Activated T-cell treated with anti-CD3 and anti-CD28 coated beads, Interleukin-2, amount 50 U/mL, for 72 hours (primary cell): ENCODE data around the gene ZNF175. TPM values are rescaled to one million over a fixed set of nuclear protein-coding genes. Genes with fewer than 3 reads are reported as not detected.
A peak's percentile ranks its signal among the peaks of the same experiment; 100 is the strongest.

Source experiments
- ATAC-seq, 2 donors: fragments of 150-1000 bp; cut with Tn5 transposase; replicated peaks in 1 of 2; 2 replicates each; pipeline ENCODE4 v1.10.0; 2021; ENCODE audit warnings: moderate library complexity in 2 of 2, mild to moderate bottlenecking in 1 of 2
- DNase-seq, 2 donors: peaks; one replicate each; pipeline ENCODE4 v3.0.0; 2021 to 2022; ENCODE audit warnings: mixed read lengths in 1 of 2
- H3K27ac Mint-ChIP-seq: one replicate; pipeline ENCODE4 v1.8.0; 2022; ENCODE audit warnings: mild to moderate bottlenecking, moderate library complexity, mixed read lengths
- H3K27me3 Mint-ChIP-seq: one replicate; pipeline ENCODE4 v1.8.0; 2022; ENCODE audit warnings: low read depth, mixed read lengths
- H3K36me3 Mint-ChIP-seq, 2 donors: one replicate each; pipeline ENCODE4 v1.8.0; 2022; ENCODE audit warnings: mixed read lengths in 2 of 2, mild to moderate bottlenecking in 1 of 2; ENCODE audit not compliant: insufficient read depth in 2 of 2
- H3K4me1 Mint-ChIP-seq: one replicate; pipeline ENCODE4 v1.8.0; 2022; ENCODE audit warnings: low read depth, mixed read lengths
- H3K4me3 Mint-ChIP-seq, 2 donors: one replicate each; pipeline ENCODE4 v1.8.0; 2022; ENCODE audit warnings: mild to moderate bottlenecking in 2 of 2, mixed read lengths in 2 of 2, moderate library complexity in 2 of 2
- H3K9me3 Mint-ChIP-seq, 2 donors: one replicate each; pipeline ENCODE4 v1.8.0; 2022; ENCODE audit warnings: mixed read lengths in 2 of 2
- total RNA-seq, 2 donors: library from RNA; stranded (reverse); gene quantifications; one replicate each; pipeline ENCODE4 v1.2.3, GENCODE V29; 2022

The ZNF175 gene
- 10 to 100 TPM; 11.1 to 13.3 TPM for total RNA-seq

- Mint-ChIP-seq H3K27ac (peak within 1 kb of the TSS; percentile 96), H3K27me3 (peaks cover 19% of the 10 kb centered on the region), H3K4me3 (peak within 1 kb of the TSS; percentile 99), H3K4me1 (peaks cover 33% of the 10 kb centered on the region), H3K36me3 (peaks cover 9 to 18% of the 10 kb centered on the region in 2 donors), H3K9me3 (no peaks in the 10 kb centered on the region)
- DNase-seq: peak; percentile 87
- peak; percentile 96 to 97 for ATAC-seq
These were observed at the start of gene ZNF175 for GRCh38 chr19:51570962-51571575. Gene ZNF175, plus strand, starts transcription at chr19:51571283. Its CDS starts 2,047 bp downstream, at chr19:51573330.

DNA sequence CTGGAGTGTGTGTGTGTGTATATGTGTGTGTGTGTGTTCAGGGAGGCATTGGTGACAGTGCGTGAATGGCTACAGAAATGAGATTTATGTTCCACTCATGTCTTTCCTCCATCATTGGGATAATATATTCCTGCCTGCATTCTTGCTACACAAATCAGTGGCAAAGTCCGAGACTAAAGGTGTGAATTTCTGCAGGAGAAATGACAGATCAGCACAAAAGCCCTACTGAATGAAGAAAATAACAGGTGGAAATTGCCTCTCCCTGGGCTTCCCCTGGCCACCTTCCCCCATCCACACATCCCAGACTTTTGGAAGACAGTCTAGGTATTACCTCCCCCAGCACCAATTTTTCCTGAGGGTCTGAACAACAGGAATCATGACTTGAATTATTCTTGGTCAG is 49.7 kb upstream of the ZNF175 start:
- no peaks in the 10 kb centered on the region for H3K4me1 Mint-ChIP-seq
- peaks cover 2% of the 10 kb centered on the region in 2 donors for H3K36me3 Mint-ChIP-seq
- no peak overlapping the region for H3K27ac Mint-ChIP-seq
- H3K27me3 Mint-ChIP-seq: peaks cover 57% of the 10 kb centered on the region
- no peak overlapping the region for H3K4me3 Mint-ChIP-seq
- DNase-seq: no peak
- no peak for ATAC-seq
- peaks cover 0 to 2% of the 10 kb centered on the region in 2 donors for H3K9me3 Mint-ChIP-seq

DNA sequence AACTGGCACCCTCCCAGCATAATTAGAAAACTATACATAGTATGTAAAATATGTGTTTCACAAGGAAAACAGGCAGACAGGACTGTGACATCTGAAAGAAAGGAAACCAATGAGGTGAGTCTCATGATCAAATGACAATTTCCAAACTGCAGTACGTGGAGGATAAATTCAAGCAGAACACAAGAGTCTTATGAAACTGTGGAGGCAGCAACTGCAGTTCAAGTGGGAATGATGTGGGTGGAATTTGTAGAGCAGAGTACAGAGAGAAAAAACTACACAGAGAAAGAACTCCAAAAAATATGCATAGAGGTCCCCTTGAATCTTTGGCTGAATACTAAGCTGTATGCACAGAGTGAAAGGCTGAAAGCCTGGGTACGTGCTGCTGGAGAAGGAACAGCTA is 49.3 kb upstream of the ZNF175 start:
- Mint-ChIP-seq H3K27me3 (peaks cover 57% of the 10 kb centered on the region), H3K36me3 (peaks cover 2% of the 10 kb centered on the region in 2 donors), H3K4me1 (no peaks in the 10 kb centered on the region), H3K27ac (no peak overlapping the region), H3K4me3 (no peak overlapping the region), H3K9me3 (peaks cover 0 to 2% of the 10 kb centered on the region in 2 donors)
- ATAC-seq (no peak), DNase-seq (no peak)

DNA sequence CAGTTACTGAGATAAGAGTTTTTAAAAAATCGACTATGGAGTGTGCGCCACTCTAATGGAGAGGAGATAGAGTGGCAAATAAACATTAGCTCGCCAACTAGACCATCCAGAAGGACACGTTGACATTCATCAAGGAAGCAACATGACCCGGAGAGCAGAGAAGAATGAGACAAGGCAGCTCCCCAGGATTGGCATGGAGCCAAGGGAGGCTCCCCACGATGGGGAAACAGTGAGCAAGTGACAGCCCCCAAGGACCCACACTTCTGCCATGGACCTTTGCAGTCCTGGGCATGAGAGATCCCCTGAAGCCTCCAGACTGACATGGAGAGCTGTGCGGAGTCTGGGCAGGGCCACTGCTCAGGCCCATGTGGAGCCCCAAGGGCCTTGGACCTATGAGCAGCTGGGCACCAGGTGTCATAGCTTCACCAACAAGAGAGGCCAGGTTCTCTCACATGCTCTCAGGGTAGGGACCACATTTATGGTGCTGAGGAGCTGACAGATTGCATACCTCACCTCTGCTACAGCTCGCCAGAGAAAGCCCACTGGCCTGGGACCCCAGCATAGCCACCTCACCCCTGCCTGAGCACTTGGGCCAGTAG is 46.3 kb upstream of the ZNF175 start:
- Mint-ChIP-seq H3K9me3 (no peaks in the 10 kb centered on the region), H3K27me3 (peaks cover 62% of the 10 kb centered on the region), H3K4me1 (no peaks in the 10 kb centered on the region), H3K36me3 (no peaks in the 10 kb centered on the region), H3K4me3 (no peak overlapping the region), H3K27ac (no peak overlapping the region)
- ATAC-seq (no peak), DNase-seq (no peak)

DNA sequence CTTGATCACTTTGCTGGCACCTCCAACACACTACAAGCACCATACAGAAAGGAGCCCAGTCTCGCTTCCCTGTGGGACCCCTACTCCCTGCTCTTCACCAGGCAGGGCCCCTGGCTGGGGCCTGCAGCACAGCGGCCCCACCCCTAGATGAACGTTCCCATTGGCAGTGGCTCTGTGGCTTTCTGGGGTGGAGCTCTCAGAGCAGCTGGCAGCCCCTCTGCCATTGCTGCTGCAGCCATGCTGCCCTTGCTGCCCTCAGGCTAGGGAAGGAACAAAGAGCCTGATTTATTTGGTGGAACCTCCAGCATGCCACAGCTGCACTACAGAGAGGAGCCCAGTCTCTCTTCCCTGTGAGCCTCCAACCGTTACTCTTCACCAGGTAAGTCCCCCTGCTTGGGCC is 45.4 kb upstream of the ZNF175 start:
- Mint-ChIP-seq H3K27ac (no peak overlapping the region), H3K4me1 (no peaks in the 10 kb centered on the region), H3K9me3 (no peaks in the 10 kb centered on the region), H3K36me3 (no peaks in the 10 kb centered on the region), H3K27me3 (peaks cover 64% of the 10 kb centered on the region), H3K4me3 (no peak overlapping the region)
- no peak for ATAC-seq
- DNase-seq: no peak

DNA sequence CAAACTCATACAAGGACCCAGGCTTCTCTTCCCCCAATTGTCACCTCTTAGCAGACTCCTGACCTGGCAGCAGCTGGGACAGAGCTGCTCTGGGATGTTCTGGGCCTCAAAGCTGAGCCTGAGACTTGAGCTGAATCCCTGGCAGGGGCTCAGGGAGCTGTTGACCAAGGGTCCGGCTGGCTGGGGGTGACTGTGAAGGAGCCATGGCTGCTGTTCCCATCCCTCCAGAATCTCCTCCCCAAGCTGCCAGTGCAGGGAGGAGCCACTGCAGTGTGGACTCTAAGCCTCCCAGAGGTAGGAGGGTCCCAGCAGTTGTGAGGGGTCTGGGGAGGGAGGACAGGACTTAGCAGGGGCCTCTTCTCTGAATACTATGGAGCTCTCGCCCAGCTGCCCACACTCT is 41.8 kb upstream of the ZNF175 start:
- peaks cover 56% of the 10 kb centered on the region for H3K27me3 Mint-ChIP-seq
- no peaks in the 10 kb centered on the region for H3K9me3 Mint-ChIP-seq
- H3K27ac Mint-ChIP-seq: no peak overlapping the region
- H3K4me3 Mint-ChIP-seq: no peak overlapping the region
- no peaks in the 10 kb centered on the region for H3K4me1 Mint-ChIP-seq
- no peak for DNase-seq
- ATAC-seq: no peak
- no peaks in the 10 kb centered on the region for H3K36me3 Mint-ChIP-seq

- ATAC-seq (no peak), DNase-seq (no peak)
- Mint-ChIP-seq H3K27ac (no peak overlapping the region), H3K9me3 (no peaks in the 10 kb centered on the region), H3K4me3 (no peak overlapping the region), H3K4me1 (no peaks in the 10 kb centered on the region), H3K27me3 (peaks cover 64% of the 10 kb centered on the region), H3K36me3 (no peaks in the 10 kb centered on the region)
These were observed 40.5 kb upstream of the ZNF175 start for GRCh38 chr19:51530616-51531015.

GRCh38 chr19:51531349-51532315 is 39.5 kb upstream of the ZNF175 start, which contains the start of gene SIGLEC6:
Gene SIGLEC6, minus strand, starts transcription at chr19:51531670. Its CDS starts 22 bp downstream, at chr19:51531648.
- H3K27me3 Mint-ChIP-seq: peaks cover 67% of the 10 kb centered on the region
- ATAC-seq (peak in 1 of 2 donors; percentile 32), DNase-seq (no peak)
- H3K36me3 Mint-ChIP-seq: peaks cover 0 to 2% of the 10 kb centered on the region in 2 donors
- peak within 1 kb of the TSS in 1 of 2 donors; percentile 19 for H3K4me3 Mint-ChIP-seq
- no peak within 1 kb of the TSS for H3K27ac Mint-ChIP-seq
- H3K4me1 Mint-ChIP-seq: no peaks in the 10 kb centered on the region
- H3K9me3 Mint-ChIP-seq: no peaks in the 10 kb centered on the region

DNA sequence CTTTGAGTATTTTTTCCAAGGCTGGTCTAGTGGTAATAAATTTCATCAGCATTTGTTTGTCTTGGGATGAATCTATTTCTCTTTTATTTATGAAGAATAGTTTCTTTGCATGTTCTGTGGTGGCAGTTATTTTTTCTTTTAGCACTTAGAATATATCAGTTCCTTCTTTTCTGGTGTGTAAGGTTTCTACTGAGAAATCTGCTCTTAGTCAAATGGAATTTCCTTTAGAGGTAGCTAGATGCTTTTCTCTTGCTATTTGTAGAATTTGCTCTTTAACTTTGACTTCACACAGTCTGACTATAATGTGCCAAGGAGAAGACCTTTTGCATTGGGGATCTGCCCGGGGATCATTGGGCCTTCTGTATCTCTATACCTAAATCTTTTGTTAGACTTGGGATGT is 35.5 kb upstream of the ZNF175 start:
- Mint-ChIP-seq H3K4me1 (no peaks in the 10 kb centered on the region), H3K27ac (no peak overlapping the region), H3K9me3 (no peaks in the 10 kb centered on the region), H3K4me3 (no peak overlapping the region), H3K36me3 (peaks cover 0 to 2% of the 10 kb centered on the region in 2 donors), H3K27me3 (peaks cover 78% of the 10 kb centered on the region)
- DNase-seq (no peak), ATAC-seq (no peak)

GRCh38 chr19:51539821-51540366 is 31.2 kb upstream of the ZNF175 start:
- Mint-ChIP-seq H3K9me3 (no peaks in the 10 kb centered on the region), H3K27ac (no peak overlapping the region), H3K27me3 (peaks cover 86% of the 10 kb centered on the region), H3K4me3 (no peak overlapping the region), H3K36me3 (peaks cover 0 to 2% of the 10 kb centered on the region in 2 donors), H3K4me1 (no peaks in the 10 kb centered on the region)
- DNase-seq (no peak), ATAC-seq (no peak)

- peaks cover 81% of the 10 kb centered on the region for H3K27me3 Mint-ChIP-seq
- ATAC-seq (no peak), DNase-seq (no peak)
- H3K4me3 Mint-ChIP-seq: no peak overlapping the region
- no peaks in the 10 kb centered on the region for H3K9me3 Mint-ChIP-seq
- H3K4me1 Mint-ChIP-seq: peaks cover 10% of the 10 kb centered on the region
- H3K27ac Mint-ChIP-seq: no peak overlapping the region
- H3K36me3 Mint-ChIP-seq: no peaks in the 10 kb centered on the region
These were observed 29.4 kb upstream of the ZNF175 start for GRCh38 chr19:51541458-51542357.

DNA sequence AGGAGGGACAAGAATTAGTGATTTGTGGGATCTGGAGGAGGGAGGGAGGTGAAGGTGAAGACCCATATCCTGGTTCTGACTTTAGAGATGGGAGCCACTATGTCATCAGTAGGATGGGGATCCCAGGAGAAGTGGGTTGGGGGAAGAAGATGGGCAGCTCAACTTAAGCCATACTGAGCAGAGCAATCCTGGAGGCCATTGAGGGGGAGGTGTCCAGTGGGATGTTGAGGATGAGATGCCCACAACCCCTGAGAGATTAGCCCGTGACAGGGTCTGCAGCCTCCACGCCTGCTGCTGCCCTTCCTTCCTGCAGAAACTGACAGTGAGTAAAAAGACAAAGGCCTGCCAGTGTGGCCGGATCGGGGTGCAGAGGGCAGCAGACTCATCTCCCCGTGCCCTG is 28.4 kb upstream of the ZNF175 start:
- Mint-ChIP-seq H3K27me3 (peaks cover 83% of the 10 kb centered on the region), H3K9me3 (no peaks in the 10 kb centered on the region), H3K27ac (no peak overlapping the region), H3K4me1 (peaks cover 20% of the 10 kb centered on the region), H3K4me3 (no peak overlapping the region), H3K36me3 (no peaks in the 10 kb centered on the region)
- DNase-seq: no peak
- no peak for ATAC-seq
